Body of pancreas (tissue), 4 donors: ENCODE results near the gene PRDM8.

Source experiments
- POLR2A ChIP-seq, 3 donors: fragments of 450-650 bp; IDR thresholded peaks; one replicate each; pipeline ENCODE4 v1.6.1; 2016; ENCODE audit warnings: antibody characterized with exemption in 3 of 3, mild to moderate bottlenecking in 2 of 3
- TF ChIP-seq, protein P1 (sequence below), 7 experiments: fragments of 450-650 bp in 4 of 7; fragments of 200-600 bp in 3 of 7; sonication (generic) in 3 of 7; IDR thresholded peaks; one replicate each; pipeline ENCODE4 v1.5.1; 2016 to 2019; ENCODE audit warnings: antibody characterized with exemption in 7 of 7

DNA sequence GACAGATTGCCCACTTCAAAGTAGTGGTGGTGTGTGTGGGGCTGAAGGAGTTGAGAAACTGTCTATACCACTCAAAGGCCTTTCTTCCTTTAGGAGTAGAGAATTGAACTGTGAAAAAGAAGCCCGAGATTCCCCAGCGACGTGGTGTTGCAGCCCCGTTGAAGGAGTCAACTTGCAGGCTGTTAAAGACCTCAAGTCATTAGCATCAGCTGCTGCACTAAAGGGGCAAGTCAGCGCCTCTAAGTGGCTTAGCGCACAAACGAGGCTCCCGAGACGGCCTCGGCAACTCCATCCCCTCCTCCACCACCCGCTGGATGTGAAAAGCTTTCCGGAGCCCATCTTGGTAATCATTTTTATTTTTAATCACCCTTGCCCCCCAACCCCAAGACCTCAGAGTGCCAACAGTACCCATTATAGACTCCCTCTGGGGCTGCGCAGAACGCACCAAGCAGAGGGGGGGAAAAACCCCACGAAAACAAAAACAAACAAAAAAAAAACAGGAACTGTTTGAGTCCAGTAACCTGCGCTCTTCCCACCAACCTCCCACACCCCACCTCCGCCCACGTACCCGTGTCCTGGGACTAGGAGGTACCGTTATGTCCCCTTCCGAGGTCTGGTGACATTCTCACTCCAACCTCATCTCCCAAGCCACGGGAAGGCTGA is 913 bp upstream of the PRDM8 start:
- no peak for TF ChIP-seq POLR2A (IDR thresholded peaks at IDR 0.05)
- TF ChIP-seq, protein P1, sequence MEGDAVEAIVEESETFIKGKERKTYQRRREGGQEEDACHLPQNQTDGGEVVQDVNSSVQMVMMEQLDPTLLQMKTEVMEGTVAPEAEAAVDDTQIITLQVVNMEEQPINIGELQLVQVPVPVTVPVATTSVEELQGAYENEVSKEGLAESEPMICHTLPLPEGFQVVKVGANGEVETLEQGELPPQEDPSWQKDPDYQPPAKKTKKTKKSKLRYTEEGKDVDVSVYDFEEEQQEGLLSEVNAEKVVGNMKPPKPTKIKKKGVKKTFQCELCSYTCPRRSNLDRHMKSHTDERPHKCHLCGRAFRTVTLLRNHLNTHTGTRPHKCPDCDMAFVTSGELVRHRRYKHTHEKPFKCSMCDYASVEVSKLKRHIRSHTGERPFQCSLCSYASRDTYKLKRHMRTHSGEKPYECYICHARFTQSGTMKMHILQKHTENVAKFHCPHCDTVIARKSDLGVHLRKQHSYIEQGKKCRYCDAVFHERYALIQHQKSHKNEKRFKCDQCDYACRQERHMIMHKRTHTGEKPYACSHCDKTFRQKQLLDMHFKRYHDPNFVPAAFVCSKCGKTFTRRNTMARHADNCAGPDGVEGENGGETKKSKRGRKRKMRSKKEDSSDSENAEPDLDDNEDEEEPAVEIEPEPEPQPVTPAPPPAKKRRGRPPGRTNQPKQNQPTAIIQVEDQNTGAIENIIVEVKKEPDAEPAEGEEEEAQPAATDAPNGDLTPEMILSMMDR (IDR thresholded peaks at IDR 0.05) = no peak
